Activated T-helper 1 cell treated with Interleukin-2 at 50 U/mL for 16 hours (primary cell): Measurements from ENCODE around the gene STK39.
"Not testable (repeated sequence)": the region's sequence is repeated elsewhere in the genome, so short reads cannot be mapped to it uniquely, and the experiment has no call there.

Experiments
- DNase-seq: peaks from one replicate; pipeline ENCODE4 v3.0.0-alpha.2; 2020; ENCODE audit warnings: low read depth

STK39 gene

DNA sequence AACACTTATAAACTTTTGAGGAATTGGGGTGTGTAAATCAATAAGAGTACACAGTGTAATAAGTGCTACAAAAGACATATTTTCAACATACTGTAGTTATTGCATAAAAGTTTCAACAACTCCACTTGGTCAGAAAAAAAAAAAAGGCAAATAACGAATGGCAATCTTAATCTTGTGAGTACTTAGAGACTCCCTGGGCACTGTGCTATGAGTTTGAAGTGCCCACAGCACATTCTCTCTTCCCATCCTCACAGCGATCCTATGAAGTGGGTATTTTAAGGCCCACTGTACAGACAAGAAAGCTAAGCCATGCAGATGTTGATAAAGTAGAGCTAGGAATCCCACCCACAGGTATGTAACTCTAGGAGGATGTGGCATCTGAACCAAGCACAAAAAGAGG is 112.3 kb downstream of the STK39 start:
- DNase-seq: no peak

DNA sequence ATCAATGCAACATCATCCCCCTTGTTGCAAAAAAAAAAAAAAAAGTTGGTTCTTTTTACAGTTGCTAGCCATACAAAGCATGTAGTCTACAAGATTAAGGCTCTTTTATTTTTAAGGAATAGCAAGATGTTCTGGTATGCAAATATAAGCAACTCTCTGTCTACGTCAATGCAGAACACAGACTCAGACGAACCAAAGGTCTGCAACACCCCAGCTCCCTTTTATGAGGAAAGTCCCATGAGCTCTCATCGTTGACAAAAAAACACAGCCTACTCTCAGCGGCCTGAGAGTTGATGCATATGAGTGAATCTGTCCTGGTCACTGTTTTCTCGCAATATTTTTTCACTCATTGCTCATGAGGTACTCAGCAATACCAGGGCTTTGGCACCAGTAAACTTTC is 112.9 kb downstream of the STK39 start:
- no peak for DNase-seq

DNA sequence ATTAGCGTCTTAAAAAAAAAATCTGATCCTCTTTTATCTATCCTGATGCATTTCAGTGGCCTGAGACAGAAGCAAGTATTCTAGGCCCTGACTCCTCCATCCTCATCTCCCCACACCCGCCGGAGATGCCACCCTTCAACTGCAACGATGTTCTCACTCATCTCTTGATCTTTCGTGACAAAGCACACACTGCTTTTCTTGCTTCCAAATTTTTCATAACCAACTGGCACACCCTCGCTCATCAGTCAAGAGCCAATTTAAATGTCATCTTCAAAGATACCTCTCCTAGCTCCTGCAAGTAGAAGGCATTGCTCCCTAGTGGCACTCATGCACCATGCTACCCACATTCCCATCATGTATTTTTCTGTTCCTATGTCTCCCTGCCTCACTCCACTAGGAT is 115.0 kb downstream of the STK39 start:
- DNase-seq: no peak

DNA sequence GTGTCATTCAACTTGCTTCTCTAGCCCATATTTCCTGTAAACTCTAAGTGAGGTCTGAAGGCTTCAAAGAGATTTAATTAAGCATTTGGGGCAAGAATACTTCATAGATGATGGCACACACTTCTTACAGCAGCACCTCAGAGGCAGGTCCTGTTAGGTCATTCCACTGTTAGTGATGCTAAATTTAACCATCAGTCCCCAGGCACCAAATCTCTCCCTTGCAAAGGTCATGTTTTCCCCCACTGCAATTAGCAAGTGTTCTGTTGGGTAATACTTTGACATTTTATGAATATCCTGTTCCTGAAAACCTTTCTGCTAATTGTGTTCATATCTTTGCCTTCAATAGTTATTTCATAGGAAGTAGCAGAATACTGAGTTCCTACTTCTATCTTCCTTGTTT is 117.0 kb downstream of the STK39 start:
- no peak for DNase-seq

DNA sequence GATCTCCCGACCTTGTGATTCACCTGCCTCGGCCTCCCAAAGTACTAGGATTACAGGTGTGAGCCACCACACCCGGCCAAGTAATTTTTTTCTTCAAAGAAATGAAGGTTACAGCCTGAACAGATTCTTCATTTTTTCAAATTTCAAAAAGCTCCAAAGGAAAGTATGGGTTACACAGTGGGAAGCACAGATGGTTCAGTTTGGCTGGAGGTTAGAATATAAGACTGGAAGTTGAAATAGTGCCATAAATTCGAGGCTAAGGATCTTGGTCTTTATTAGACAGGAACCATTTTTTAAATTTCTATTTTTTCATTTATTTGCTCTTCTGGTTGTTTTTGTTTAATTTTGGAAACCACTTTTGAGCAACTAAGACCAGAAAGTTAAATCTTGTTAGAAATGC is 120.0 kb downstream of the STK39 start:
- no peak for DNase-seq

DNA sequence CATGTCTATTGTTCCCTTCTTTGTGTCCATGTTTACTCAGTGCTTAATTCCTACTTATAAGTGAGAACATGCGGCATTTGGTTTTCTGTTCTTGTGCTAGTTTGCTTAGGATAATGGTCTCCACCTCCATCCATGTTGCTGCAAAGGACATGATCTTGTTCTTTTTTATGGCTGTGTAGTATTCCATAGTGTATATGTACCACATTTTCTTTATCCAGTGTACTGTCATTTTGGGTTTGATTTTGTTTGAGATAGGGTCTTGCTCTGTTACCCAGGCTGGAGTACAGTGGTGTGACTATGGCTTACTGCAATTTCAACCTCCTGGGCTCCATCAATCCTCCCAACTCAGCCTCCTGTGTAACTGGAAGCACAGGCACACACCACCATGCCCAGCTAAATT is 125.2 kb downstream of the STK39 start:
- not testable (repeated sequence) for DNase-seq

DNA sequence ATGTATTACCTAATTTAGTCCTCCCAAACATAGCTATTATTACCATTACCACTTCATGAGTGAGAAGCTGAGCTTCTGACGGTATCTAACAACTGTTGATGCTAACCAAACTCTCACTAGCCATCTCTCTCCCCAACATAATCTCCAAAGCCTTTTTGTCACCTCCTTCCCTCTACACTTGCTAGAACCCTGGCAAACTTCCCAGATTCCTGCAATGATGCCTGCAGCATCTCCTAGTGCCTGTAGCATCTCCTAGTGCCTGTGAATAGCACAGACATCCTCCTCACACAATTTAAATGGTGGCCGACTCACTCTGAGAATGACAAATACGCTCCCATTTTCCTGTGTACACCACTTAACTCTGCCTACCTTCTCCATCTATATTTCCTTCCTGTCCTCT is 126.7 kb downstream of the STK39 start:
- no peak for DNase-seq

DNA sequence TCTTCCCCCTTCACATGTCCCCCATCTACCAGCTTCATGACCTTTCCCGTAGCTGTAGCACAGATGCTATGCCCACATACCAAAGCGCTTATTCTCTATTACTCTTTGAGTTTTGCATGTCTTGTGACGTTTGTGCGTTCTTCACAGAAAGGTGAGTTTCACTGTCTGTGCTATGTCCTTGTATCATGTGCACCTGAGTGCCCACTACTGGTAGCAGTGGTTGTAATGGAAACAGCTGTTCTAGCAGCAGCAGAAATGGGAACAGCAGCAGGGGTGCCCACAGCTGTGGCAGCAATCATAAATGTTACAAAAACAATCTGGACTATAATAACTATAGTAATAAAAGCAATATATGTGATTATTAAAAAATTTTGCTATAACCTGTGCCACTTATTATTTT is 127.1 kb downstream of the STK39 start:
- no peak for DNase-seq

DNA sequence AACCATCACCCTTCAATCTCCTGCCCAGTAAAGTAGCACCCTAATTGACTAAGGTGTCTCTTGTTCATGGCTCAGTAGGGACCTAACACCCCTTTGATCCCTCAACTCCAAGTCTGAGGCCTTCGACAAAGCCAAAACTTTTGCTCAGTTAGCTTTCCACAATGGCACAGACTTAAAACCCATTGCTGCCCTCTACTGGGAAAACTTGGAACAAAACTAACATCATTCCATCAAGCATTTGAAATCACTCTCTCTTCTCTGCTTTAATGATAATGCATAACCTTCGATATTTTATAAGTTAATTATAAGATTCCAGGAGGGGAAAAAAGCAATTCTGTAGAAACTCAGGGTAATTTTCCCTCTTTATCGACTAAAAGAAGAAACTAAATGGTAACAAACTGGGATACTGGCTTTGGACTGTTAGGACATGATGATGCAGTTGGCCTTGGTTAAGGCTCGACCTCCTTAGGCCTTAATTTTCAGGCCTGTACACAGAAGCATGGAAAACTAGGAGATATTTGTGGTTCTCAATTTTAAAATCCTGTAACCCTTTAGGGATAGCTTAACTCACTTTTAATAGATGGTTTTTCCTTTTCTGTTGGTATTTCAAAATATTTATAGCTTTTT is 127.8 kb downstream of the STK39 start:
- no peak for DNase-seq

DNA sequence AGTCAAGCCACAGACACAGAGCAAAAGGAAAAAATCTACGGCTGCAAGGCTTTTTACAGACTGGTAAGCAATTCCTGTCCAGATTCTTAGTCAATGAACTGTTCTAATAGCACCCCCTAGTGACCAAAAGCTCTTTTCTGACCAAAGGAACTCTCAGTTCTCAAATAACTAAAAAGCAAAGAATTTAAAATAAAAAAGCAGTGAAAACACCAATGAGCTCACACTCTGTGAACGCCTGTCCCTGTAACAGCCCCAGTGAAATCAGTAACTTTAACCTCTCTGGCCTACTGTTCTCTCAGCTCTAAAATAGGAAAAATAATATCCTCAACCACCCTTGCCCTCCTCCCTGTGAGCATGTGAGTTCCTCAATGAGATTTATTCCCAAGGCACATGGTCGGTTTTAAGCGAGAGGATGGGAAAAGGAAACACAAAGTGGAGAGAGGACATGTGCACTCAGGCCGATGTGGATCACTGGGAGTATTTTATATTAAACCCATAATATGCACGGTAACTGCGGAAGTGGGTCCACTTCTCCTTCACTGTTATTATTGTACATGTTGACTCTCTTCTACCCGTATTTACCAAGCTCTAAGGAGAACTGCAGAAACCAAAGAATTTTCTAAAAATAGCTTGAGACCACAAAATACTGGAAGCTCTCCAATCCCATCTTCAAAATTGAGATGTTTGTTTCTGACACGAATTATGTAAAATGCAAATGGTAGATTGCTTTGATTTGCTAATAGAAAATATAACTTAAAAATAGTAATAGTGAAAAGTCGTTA is 128.5 kb downstream of the STK39 start:
- no peak for DNase-seq

DNA sequence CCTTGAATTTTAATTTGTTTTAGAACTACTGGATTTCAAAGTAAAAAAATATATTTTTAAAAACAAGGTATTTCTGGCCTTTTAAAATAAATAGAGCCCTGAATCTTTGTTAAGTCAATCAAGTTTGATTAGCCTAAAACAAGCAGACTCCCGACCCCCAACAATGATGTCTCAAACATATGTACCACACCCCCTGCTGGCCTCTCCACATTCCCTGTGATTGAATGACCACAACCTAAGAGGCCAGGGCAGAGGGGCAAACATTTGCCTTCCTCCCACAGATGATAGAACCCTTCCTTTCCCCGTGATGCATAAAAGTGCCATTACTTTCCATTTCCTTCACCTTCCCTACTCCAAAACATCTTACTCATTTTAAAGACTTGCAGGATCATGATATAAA is 130.9 kb downstream of the STK39 start:
- no peak for DNase-seq

DNA sequence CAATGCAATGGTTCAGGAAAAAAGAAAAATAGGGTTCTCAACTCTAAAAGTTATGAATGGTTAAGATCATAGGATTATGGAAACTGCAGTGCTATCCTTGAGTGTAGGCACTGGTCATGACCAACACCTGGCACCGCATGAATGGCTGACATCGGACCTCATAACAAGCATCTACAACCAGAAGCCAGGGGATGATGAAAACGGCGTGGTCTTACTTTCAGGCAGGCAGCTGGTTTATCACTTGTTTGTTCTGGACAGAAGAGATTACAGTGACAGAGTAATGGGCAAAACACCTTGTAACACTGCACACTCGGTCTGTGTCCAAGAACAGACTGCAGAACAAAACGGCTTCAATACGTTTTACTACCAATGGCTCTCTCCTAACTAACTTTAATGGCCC is 132.8 kb downstream of the STK39 start:
- DNase-seq: no peak

DNA sequence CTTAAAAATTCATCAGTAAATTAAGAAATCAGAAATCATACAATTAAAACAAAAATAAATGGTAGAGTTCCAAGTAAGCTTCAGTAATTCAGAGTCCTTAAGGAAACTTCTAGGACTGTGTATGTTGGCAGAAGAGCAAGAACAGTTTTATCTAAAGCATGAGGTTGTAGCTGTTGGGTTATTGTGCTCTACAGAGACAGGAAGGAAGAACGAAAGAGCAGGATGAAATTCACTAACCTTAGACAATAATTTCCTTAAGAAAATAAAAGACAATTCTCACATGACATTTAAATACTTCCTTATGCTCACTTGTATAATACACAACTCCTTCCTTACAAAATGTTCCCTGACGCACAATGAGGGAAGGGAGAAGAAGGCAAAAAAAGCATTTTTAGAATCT is 133.4 kb downstream of the STK39 start:
- DNase-seq: no peak

DNA sequence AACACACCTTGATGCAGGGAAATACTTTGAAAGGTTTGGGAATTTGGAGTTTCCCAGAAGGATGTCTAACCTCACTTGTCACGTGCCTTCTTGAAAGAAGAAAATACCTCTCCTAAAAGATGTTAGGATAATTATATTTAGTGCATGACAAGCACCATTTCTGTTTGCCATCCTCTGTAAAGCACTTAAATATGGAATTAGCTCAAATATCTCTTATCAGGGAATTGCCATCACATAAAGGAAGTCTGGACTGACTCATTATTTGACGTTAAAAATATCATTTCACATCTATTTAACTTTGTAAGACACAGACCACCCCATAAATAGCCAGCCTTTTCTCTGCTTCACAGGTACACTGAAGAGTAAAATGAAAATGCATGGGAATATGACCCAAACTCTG is 140.1 kb downstream of the STK39 start:
- no peak for DNase-seq

DNA sequence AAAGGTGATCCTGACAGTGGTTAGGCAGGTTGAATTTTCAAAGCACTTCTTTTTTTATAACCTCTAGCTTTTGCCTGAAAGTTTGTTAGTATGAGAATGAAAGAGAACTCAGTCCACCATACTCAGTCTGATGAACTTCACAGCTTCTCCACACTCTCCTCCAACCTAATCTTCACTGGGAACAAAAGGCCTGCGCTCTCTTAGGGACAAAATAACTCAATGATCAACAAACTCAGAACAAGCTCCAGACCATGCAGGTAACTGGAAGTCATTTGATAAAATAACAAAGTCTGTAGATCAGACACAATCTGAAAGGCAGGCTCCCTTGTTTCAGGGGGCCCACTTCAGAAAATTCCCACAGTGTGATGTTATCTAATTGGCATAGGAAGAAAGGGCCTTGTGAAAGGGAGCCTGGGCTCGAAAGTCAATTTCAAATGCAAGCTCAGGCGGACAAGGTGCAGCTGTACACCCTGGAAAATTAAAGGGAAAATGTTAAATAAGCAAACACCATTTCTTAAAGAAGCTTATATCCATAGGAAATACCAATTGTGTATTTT is 142.2 kb downstream of the STK39 start:
- no peak for DNase-seq

DNA sequence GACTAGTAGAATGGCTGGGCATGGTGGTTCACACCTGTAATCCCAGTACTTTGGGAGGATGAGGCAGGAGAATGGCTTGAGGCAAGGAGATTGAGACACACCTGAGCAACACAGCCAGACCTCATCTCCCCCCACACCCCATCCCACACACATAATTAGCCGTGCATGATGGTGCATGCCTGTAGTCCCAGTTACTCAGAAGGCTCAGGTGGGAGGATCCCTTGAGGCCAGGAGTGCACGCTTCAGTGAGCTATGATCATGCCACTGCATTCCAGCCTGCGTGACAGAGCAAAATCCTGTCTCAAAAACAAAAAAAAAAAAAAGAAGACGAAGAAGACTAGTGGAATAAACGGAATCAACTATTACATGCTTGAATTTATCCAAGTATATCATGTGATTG is 150.0 kb downstream of the STK39 start:
- DNase-seq: no peak

DNA sequence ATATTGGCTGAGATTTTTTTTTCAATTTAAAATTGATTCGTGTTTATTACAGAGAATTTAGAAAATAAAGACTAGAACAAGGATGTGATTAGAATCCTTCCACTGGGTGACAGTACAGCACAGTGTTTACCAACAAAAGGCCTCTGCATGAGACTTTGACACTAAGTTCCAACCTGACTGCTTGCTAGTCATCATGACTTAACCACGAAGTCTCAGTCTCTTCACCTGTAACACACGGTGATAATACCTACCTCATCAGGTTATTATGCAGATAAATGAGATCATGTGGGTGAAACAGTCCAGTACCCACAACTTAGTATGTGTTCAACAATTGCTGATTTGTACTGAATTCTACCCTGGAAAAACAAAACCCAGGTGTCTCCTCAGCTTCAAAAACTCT is 151.2 kb downstream of the STK39 start:
- no peak for DNase-seq

DNA sequence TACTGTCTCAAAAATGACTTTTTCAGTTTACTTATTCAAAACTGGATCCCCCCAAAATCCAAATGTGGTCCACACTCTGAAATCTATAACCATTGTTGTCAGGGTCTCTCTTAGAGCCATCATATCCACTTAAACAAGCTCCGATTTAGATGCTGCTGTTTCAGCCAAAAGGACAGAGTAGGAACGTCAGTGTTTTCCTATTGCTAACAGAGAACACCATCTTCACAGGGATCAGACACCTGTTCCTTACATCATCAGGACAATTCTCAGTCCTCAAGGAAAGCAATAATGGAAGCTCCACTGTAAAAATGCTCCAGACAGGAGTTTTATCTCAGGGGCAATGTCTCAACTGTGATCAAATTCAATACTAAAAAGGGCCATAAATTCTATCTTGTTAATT is 155.4 kb downstream of the STK39 start:
- DNase-seq: no peak

DNA sequence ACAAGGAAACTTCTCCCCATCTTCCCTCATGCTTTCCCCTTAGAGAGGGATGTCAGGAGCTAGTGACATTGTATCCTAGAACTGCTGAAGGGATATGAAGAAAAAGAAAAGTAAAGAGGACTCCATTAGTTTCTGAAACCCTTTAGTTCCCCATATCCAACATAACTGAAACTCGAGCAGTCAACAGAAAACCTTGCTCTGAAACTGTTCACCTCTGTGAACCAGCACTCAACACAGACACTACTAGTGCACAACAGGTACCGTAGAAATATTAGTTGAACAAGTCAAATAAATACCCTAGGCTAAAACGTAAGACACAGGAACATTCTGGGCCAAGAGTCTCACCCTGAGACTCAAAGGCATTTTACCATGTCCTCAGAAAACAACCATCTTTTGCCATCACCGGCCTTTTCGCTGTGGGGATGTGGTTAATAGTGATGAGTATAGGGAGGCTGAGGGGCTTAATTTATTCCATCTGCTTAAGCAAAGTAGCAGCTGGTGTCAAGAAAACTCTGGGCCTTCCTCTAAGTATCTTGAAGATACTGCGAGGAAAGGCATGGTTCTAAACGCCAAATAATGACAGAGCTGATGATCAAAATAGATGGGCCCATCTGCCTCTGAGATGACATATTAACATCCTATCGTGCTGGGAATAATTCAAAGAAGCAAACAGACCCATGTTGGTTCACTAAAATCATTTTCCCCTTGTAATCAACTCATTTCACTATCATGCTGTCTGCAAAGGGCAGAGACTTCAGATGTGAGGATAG is 156.8 kb downstream of the STK39 start:
- no peak for DNase-seq

DNA sequence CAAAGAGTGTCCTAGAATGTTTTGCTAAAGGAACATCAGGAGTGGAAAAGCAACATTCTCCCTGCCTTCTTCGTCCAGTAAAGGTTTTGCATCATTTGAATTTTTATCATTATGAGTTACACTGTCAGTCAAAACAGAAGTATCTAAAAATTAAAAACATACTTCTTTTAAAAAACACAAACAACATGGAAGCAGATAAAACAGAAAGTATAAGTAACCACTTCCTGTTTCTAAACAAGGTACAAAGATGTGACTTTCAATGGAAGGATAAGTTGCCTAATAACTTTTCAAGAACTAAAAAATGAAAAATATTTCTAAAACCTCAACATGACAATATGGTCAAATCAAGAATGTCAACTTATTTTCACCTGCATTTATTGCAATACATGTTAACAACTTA is 158.2 kb downstream of the STK39 start:
- DNase-seq: no peak

DNA sequence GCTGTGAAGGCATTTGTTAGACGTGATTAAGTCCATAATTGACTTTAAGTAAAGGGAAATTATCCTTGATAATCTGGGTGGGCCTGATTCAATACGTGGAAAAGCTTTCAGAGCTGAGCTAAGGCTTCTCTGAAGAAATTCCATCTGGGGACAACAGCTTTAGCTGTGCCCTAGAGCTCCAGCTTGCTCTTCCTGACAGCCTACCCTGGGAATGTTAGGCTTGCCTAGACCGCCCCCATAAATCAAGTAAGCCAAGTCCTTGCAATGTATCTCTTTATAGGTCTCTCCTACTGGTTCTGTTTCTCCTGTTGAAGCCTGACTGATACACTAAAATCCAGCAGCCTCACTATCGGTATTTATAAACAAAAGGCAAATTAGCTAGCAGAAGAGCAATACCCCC is 160.0 kb downstream of the STK39 start:
- no peak for DNase-seq

DNA sequence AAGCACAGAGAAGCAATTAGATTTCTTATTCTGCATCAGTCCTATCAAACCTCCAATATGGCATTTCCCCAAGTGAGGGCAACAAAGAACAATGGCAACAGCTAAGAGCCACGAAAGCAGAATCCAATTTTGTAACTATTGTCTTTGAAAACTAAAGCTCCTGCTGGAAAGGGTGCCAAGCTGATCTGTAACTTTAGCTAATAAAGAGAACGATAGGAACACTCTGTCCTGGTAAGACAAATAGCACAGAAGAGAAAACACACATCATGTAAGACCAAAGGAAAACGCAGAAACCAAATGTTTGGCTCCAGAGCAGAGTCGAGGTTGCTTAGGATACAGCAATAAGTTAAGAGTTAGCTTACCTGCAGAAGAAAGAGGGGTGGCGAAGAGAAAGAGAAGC is 160.5 kb downstream of the STK39 start:
- no peak for DNase-seq

DNA sequence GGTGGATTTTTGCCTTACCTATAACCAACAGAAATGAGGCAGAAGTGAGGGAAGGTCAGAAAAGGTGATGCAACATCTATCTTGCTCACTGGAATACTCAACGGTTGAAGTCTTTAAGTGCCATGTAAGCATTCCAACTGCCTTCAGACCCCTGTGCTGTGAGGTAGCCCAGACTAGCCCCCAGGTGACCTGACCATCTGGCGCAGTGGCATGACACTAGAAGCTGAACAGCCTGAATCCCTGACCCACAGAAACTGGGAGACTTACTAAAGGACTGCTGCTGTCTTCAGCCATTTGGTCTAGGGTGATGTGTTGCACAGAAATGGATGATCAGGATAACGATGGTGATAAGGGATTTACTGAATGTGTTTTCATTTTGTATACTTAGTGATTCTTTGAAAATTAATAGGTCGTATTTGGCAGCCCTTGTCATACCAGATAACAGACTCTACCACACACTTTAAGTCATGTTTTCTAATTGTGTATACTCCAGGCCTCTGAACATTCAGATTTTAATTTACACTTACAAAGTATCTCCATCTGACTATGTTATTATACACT is 161.5 kb downstream of the STK39 start:
- no peak for DNase-seq
